DOHH2 (cell line): ENCODE measurements around the gene THSD7A.
"Not testable (repeated sequence)": the region's sequence is repeated elsewhere in the genome, so short reads cannot be mapped to it uniquely, and the experiment has no call there.

ENCODE experiments used
- H3F3A ChIP-seq: fragments of 200-600 bp; sonication (generic), shearing (Covaris generic); 2 replicates; pipeline ENCODE4 v1.6.0; 2016; ENCODE audit warnings: antibody characterized with exemption, mild to moderate bottlenecking; ENCODE audit not compliant: control insufficient read depth, insufficient read depth
- H3K27ac ChIP-seq: fragments of 200-600 bp; sonication (generic); 2 replicates; pipeline ENCODE4 v1.5.1; 2014; ENCODE audit warnings: low read depth, mild to moderate bottlenecking, low read length, moderate library complexity
- H3K27me3 ChIP-seq: fragments of 200-600 bp; sonication (generic); 2 replicates; pipeline ENCODE4 v1.6.1; 2014; ENCODE audit warnings: mild to moderate bottlenecking, low read length, mixed read lengths; ENCODE audit not compliant: control insufficient read depth
- H3K36me3 ChIP-seq: fragments of 200-600 bp; sonication (generic); 2 replicates; pipeline ENCODE4 v1.6.1; 2014; ENCODE audit warnings: mild to moderate bottlenecking, low read length, moderate library complexity, mixed read lengths; ENCODE audit not compliant: control insufficient read depth
- H3K4me1 ChIP-seq: fragments of 200-600 bp; sonication (generic); 2 replicates; pipeline ENCODE4 v1.6.1; 2014; ENCODE audit warnings: mild to moderate bottlenecking, low read length, mixed read lengths; ENCODE audit not compliant: control insufficient read depth
- H3K4me2 ChIP-seq: fragments of 200-600 bp; sonication (generic); 2 replicates; pipeline ENCODE4 v1.6.0; 2014; ENCODE audit warnings: mild to moderate bottlenecking, low read length, moderate library complexity
- H3K4me3 ChIP-seq: fragments of 200-600 bp; sonication (generic); 2 replicates; pipeline ENCODE4 v1.5.1; 2014; ENCODE audit warnings: mild to moderate bottlenecking, low read length, mixed read lengths
- H3K79me2 ChIP-seq: fragments of 200-600 bp; sonication (generic); 2 replicates; pipeline ENCODE4 v1.6.1; 2014; ENCODE audit warnings: mild to moderate bottlenecking, low read length, mixed read lengths; ENCODE audit not compliant: control insufficient read depth
- H3K9me2 ChIP-seq: fragments of 200-600 bp; sonication (generic); replicated peaks from 2 replicates; pipeline ENCODE4 v1.6.1; 2014; ENCODE audit warnings: mild to moderate bottlenecking, low read length, mixed read lengths; ENCODE audit not compliant: control insufficient read depth
- H3K9me3 ChIP-seq: fragments of 200-600 bp; sonication (generic); 2 replicates; pipeline ENCODE4 v1.6.1; 2014; ENCODE audit warnings: antibody characterized with exemption, low read length, mixed read lengths; ENCODE audit not compliant: control insufficient read depth, insufficient read depth
- H4K20me1 ChIP-seq: fragments of 200-600 bp; sonication (generic); 2 replicates; pipeline ENCODE4 v1.6.0; 2014; ENCODE audit warnings: low read depth, mild to moderate bottlenecking, antibody characterized with exemption, low read length, moderate library complexity; ENCODE audit not compliant: control insufficient read depth, insufficient read depth
- CTCF ChIP-seq: fragments of 200-600 bp; sonication (generic); IDR thresholded peaks from one replicate; pipeline ENCODE4 v1.5.1; 2014; ENCODE audit warnings: antibody characterized with exemption, mild to moderate bottlenecking, low read depth, low read length; ENCODE audit not compliant: poor library complexity, severe bottlenecking
- EZH2phosphoT487 ChIP-seq: fragments of 200-600 bp; sonication (generic); IDR thresholded peaks from 2 replicates; pipeline ENCODE4 v1.6.1; 2017; ENCODE audit warnings: borderline replicate concordance, mild to moderate bottlenecking, antibody characterized with exemption, low read length, moderate library complexity, mixed read lengths

Gene THSD7A

DNA sequence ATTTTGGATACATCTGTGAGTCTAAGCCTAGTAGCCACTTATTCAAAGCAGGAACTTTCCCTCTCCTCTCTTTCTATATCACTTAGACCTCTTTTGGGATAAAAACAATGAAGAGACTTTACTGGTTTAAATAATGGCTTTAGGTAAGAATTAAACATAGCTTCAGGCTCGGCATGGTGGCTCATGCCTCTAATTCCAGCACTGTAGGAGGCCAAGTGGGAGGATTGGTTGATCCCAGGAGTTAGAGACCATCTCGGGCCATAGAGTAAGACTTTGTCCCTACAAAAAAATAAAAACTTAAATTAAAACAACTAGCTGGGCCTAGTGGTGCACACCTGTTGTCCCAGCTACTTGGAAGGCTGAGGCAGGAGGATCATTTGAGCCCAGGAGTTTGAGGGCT is 304.3 kb downstream of the THSD7A start:
- Histone ChIP-seq H3K9me2 (no peaks in the 10 kb centered on the region), H4K20me1 (no peaks in the 10 kb centered on the region), H3K4me2 (no peak overlapping the region), H3K27me3 (no peaks in the 10 kb centered on the region), H3K9me3 (no peaks in the 10 kb centered on the region), H3K4me1 (no peaks in the 10 kb centered on the region), H3K27ac (no peak overlapping the region), H3F3A (no peaks in the 10 kb centered on the region), H3K36me3 (no peaks in the 10 kb centered on the region), H3K4me3 (no peak overlapping the region), H3K79me2 (no peaks in the 10 kb centered on the region)
- TF ChIP-seq CTCF (no peak), EZH2phosphoT487 (no peak)

DNA sequence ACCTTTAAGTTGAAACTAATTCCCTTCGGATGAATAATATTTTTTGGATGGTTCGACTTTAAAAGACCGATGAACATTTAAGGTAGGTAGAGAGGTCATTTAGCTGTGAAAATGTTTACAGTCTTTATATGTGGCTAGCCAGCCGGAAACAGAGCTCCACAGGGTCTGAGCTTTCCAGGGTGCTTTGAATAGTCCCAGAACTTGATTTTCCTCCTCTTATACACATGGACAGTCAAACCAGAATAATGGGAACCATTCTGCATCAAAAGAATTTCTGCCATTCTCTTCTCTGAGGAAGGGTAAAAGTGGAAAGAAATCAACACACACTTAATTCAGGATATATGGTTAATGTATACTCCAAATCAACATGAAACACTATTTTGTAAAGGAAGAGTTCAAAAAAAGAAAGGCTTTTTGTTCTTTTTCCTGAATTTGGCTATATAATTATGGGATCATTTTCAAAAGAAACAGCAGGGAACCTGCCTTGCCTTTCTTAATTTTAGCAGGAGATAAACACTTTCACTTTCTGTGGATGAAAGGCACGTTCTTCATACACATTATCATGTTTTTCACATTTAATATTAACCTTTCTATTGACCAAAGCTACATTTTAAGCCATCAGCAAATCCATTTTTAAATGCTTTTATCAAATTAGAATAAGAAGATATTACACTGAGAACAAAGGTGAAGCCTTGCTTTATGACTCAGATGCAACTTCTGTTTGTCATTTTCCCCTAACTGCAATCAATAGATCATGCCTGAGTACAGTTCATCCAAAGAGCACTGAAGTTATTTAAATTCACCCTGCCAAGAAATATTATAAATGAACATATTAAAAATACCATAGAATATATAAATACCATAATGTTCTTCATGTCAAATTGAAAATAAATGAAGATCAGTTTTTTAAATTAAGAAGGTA is 307.3 kb downstream of the THSD7A start:
- no peaks in the 10 kb centered on the region for H4K20me1 ChIP-seq
- no peaks in the 10 kb centered on the region for H3K79me2 ChIP-seq
- H3K9me3 ChIP-seq, result no peaks in the 10 kb centered on the region
- H3K9me2 ChIP-seq, result no peaks in the 10 kb centered on the region
- no peaks in the 10 kb centered on the region for H3K27me3 ChIP-seq
- no peak overlapping the region for H3K4me2 ChIP-seq
- H3F3A ChIP-seq, result no peaks in the 10 kb centered on the region
- no peaks in the 10 kb centered on the region for H3K36me3 ChIP-seq
- H3K27ac ChIP-seq, result no peak overlapping the region
- no peak overlapping the region for H3K4me3 ChIP-seq
- no peaks in the 10 kb centered on the region for H3K4me1 ChIP-seq
- no peak for TF ChIP-seq CTCF
- no peak for TF ChIP-seq EZH2phosphoT487

- H4K20me1 ChIP-seq, H3K9me2 ChIP-seq, H3K9me3 ChIP-seq, H3K4me2 ChIP-seq, H3K4me1 ChIP-seq, H3F3A ChIP-seq, H3K4me3 ChIP-seq, H3K27me3 ChIP-seq, H3K36me3 ChIP-seq, H3K27ac ChIP-seq, H3K79me2 ChIP-seq: not testable (repeated sequence)
Observed at GRCh38 chr7:11521964-11522499, 310.0 kb downstream of the THSD7A start.

DNA sequence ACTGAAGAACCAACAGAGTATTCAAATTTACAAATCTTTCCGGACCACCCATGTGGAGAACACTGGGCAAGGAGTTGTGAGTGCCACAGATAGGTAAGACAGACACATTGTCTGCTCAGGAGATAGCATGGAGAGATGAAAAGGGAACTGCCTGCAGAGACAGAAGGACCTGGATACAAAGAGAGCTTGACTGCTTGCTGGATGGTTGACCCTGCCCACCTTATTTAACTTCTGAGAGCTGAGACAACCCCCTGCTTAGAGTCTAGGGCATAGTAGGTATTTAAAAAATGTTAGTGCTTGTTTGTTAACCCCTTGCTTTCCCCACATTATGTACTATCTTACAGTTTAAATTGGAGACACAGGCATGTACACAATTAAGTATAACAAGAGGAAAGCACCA is 314.1 kb downstream of the THSD7A start:
- Histone ChIP-seq H4K20me1 (no peaks in the 10 kb centered on the region), H3K4me2 (no peak overlapping the region), H3K27ac (no peak overlapping the region), H3K36me3 (no peaks in the 10 kb centered on the region), H3K9me3 (no peaks in the 10 kb centered on the region), H3K4me1 (no peaks in the 10 kb centered on the region), H3K4me3 (no peak overlapping the region), H3K27me3 (no peaks in the 10 kb centered on the region), H3K79me2 (no peaks in the 10 kb centered on the region), H3F3A (no peaks in the 10 kb centered on the region), H3K9me2 (no peaks in the 10 kb centered on the region)
- TF ChIP-seq EZH2phosphoT487, result no peak
- TF ChIP-seq CTCF, result no peak
